ENCODE measurements around the gene ENAH. TPM values are rescaled to one million over a fixed set of nuclear protein-coding genes. Genes with fewer than 3 reads are reported as not detected.
"Not testable (repeated sequence)": the region's sequence is repeated elsewhere in the genome, so short reads cannot be mapped to it uniquely, and the experiment has no call there.

ENAH gene
- polyA plus RNA-seq, 1 experiment: 121 TPM

DNA sequence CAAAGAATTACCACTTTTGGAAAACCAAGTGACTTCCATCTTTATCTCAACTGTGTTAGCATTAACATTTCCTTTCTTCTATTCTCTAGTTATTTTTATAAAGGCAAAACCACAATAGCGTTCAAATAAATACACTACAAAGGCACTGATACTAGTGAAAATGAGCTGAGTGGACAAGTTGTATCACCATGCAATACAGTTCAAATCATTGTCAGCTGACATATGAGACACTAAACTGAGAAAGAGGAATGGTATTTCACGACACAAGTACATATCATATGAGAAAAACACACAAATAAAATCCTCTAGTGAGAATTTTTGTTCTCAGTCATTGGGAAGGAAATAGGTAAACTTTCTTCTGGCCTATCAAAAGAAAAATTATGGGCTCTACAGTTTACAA lies 26.2 kb downstream of the ENAH start:
- Histone ChIP-seq H3K4me3 (ENCODE audit: low read depth, low read length) (no peak overlapping the region), H3K9me3 (ENCODE audit: control insufficient read depth, insufficient read depth, low read length) (no peaks in the 10 kb centered on the region), H3K27ac (ENCODE audit: low read depth, low read length) (no peak overlapping the region), H3K27me3 (ENCODE audit: control insufficient read depth, insufficient read depth, low read length) (no peaks in the 10 kb centered on the region)
- ChIA-PET CTCF (interaction anchor here (0.6 to 1.1 kb wide), 3 partner anchors 9 to 146 kb away, joined by 4 to 5 read pairs (median 5); partner anchors contain the start of gene ENAH), POLR2A (no interaction called here)
- no peak for DNase-seq (ENCODE audit: low read depth, low spot score)
- TF ChIP-seq, protein P1, sequence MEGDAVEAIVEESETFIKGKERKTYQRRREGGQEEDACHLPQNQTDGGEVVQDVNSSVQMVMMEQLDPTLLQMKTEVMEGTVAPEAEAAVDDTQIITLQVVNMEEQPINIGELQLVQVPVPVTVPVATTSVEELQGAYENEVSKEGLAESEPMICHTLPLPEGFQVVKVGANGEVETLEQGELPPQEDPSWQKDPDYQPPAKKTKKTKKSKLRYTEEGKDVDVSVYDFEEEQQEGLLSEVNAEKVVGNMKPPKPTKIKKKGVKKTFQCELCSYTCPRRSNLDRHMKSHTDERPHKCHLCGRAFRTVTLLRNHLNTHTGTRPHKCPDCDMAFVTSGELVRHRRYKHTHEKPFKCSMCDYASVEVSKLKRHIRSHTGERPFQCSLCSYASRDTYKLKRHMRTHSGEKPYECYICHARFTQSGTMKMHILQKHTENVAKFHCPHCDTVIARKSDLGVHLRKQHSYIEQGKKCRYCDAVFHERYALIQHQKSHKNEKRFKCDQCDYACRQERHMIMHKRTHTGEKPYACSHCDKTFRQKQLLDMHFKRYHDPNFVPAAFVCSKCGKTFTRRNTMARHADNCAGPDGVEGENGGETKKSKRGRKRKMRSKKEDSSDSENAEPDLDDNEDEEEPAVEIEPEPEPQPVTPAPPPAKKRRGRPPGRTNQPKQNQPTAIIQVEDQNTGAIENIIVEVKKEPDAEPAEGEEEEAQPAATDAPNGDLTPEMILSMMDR (IDR thresholded peaks at IDR 0.05; ENCODE audit: low read depth, low read length): no peak

- TF ChIP-seq, protein P1 (IDR thresholded peaks at IDR 0.05; ENCODE audit: low read depth, low read length): no peak
- CTCF ChIA-PET: interaction anchor here (1.2 to 1.3 kb wide), 2 partner anchors 9 to 154 kb away, joined by 5 read pairs; no protein-coding TSS in a partner anchor
- DNase-seq (ENCODE audit: low read depth, low spot score): no peak
- Histone ChIP-seq H3K4me3 (ENCODE audit: low read depth, low read length) (no peak overlapping the region), H3K27ac (ENCODE audit: low read depth, low read length) (no peak overlapping the region), H3K9me3 (ENCODE audit: control insufficient read depth, insufficient read depth, low read length) (no peaks in the 10 kb centered on the region; the same call in 1 of the 2 replicates), H3K27me3 (ENCODE audit: control insufficient read depth, insufficient read depth, low read length) (no peaks in the 10 kb centered on the region)
- POLR2A ChIA-PET: interaction anchor here (1.5 kb wide), 1 partner anchor 35 kb away, joined by 4 read pairs; the partner anchor contains the start of gene ENAH
Observed at GRCh38 chr1:225617956-225618355, 35.0 kb downstream of the ENAH start.

DNA sequence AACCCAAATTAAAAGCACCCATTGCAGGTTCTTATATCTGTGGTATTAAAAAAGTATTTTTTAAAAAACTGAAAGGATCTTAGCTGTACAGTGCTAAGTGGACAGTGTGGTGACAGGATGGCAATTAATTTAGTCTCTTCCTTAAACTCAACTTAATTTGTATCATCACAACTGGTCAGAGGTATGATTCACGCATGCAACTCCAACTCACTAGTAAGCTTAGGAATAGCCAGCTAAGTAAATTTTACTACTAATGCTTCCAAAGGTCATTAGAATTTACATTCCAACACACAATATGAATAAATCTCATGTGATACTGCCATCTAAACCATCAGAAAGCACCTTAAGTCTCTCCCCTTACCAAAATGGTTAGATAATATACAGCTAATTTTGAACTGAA lies 35.4 kb downstream of the ENAH start:
- no peaks in the 10 kb centered on the region; the same call in 1 of the 2 replicates for H3K9me3 ChIP-seq (ENCODE audit: control insufficient read depth, insufficient read depth, low read length)
- ChIA-PET CTCF (interaction anchor here (1.2 to 1.3 kb wide), 2 partner anchors 9 to 155 kb away, joined by 5 read pairs; no protein-coding TSS in a partner anchor), POLR2A (interaction anchor here (1.5 kb wide), 1 partner anchor 36 kb away, joined by 4 read pairs; the partner anchor contains the start of gene ENAH)
- no peak overlapping the region for H3K27ac ChIP-seq (ENCODE audit: low read depth, low read length)
- no peaks in the 10 kb centered on the region for H3K27me3 ChIP-seq (ENCODE audit: control insufficient read depth, insufficient read depth, low read length)
- no peak overlapping the region for H3K4me3 ChIP-seq (ENCODE audit: low read depth, low read length)
- TF ChIP-seq, protein P1 (IDR thresholded peaks at IDR 0.05; ENCODE audit: low read depth, low read length): no peak
- no peak for DNase-seq (ENCODE audit: low read depth, low spot score)

- H3K9me3 ChIP-seq (ENCODE audit: control insufficient read depth, insufficient read depth, low read length); H3K4me3 ChIP-seq (ENCODE audit: low read depth, low read length); CTCF ChIA-PET; H3K27ac ChIP-seq (ENCODE audit: low read depth, low read length); POLR2A ChIA-PET; DNase-seq (ENCODE audit: low read depth, low spot score); H3K27me3 ChIP-seq (ENCODE audit: control insufficient read depth, insufficient read depth, low read length): not testable (repeated sequence)
Observed at GRCh38 chr1:225615403-225615790, 37.5 kb downstream of the ENAH start.

DNA sequence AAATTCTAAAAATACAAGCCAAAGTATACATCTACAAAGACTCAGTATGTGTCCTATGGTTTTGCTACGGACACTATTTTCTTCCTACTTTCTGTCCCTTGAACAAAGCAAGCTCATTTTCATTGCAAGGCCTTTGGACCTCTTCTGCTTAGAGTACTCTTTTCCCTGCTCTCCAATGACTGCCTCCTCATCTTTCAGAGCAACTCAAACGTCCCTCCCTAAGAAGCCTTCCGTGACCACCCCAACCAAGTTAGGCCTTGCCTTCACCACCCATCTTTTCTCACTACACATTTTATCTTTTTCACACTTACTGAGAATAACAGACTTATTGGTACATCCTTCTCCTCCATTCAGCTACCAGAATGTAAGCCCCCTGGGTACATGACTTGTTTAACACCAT lies 39.9 kb downstream of the ENAH start:
- no peak for DNase-seq (ENCODE audit: low read depth, low spot score)
- H3K9me3 ChIP-seq (ENCODE audit: control insufficient read depth, insufficient read depth, low read length): no peaks in the 10 kb centered on the region; the same call in 1 of the 2 replicates
- CTCF ChIA-PET: interaction anchor here (1.2 kb wide), 1 partner anchor 165 kb away, joined by 3 read pairs; the partner anchor contains the start of gene SRP9
- POLR2A ChIA-PET: interaction anchor here (0.6 kb wide), 1 partner anchor 37 kb away, joined by 11 read pairs; no protein-coding TSS in a partner anchor
- TF ChIP-seq, protein P1 (IDR thresholded peaks at IDR 0.05; ENCODE audit: low read depth, low read length): no peak
- H3K27me3 ChIP-seq (ENCODE audit: control insufficient read depth, insufficient read depth, low read length): no peaks in the 10 kb centered on the region
- no peak overlapping the region for H3K27ac ChIP-seq (ENCODE audit: low read depth, low read length)
- no peak overlapping the region for H3K4me3 ChIP-seq (ENCODE audit: low read depth, low read length)

Data from AG04450 (cell line).